Progenitor cell of endocrine pancreas (in vitro differentiated cells): ENCODE measurements around the gene DNMT3A. TPM values are rescaled to one million over a fixed set of nuclear protein-coding genes. Genes with fewer than 3 reads are reported as not detected.

ENCODE experiments used
- DNase-seq: peaks from one replicate; pipeline ENCODE4 v3.0.0; 2021; ENCODE audit warnings: low spot score; ENCODE audit not compliant: unreplicated experiment
- H3K27ac Mint-ChIP-seq: 2 replicates; pipeline ENCODE4 v1.8.0; 2021; ENCODE audit warnings: mild to moderate bottlenecking, moderate library complexity, mixed read lengths
- H3K27me3 Mint-ChIP-seq: 2 replicates; pipeline ENCODE4 v1.8.0; 2021; ENCODE audit warnings: mixed read lengths
- H3K36me3 Mint-ChIP-seq: 2 replicates; pipeline ENCODE4 v1.8.0; 2022; ENCODE audit warnings: mixed read lengths; ENCODE audit not compliant: insufficient read depth
- H3K4me1 Mint-ChIP-seq: 2 replicates; pipeline ENCODE4 v1.8.0; 2021; ENCODE audit warnings: low read depth, mixed read lengths
- H3K4me3 Mint-ChIP-seq: 2 replicates; pipeline ENCODE4 v1.8.0; 2021; ENCODE audit warnings: low read depth, mild to moderate bottlenecking, moderate library complexity, mixed read lengths
- H3K9me3 Mint-ChIP-seq: 2 replicates; pipeline ENCODE4 v1.8.0; 2021; ENCODE audit warnings: low read depth, mixed read lengths
- CTCF ChIP-seq: fragments of 200-600 bp; sonication (generic); IDR thresholded peaks from one replicate; pipeline ENCODE4 v1.5.0; 2021; ENCODE audit warnings: antibody characterized with exemption, mild to moderate bottlenecking; ENCODE audit not compliant: unreplicated experiment
- total RNA-seq: library from RNA; stranded (reverse); gene quantifications from 2 replicates; pipeline ENCODE4 v1.2.1, GENCODE V29; 2021

DNMT3A gene
- total RNA-seq, 1 donor from 2014 or later, result 168 TPM

GRCh38 chr2:25221579-25221978, 120.1 kb downstream of the DNMT3A start:
- Mint-ChIP-seq H3K27ac (no peak overlapping the region), H3K4me1 (no peaks in the 10 kb centered on the region), H3K4me3 (no peak overlapping the region), H3K9me3 (no peaks in the 10 kb centered on the region), H3K36me3 (no peaks in the 10 kb centered on the region), H3K27me3 (no peaks in the 10 kb centered on the region)
- no peak for TF ChIP-seq CTCF
- no peak for DNase-seq

GRCh38 chr2:25220313-25220712, 121.4 kb downstream of the DNMT3A start:
- Mint-ChIP-seq H3K27me3 (no peaks in the 10 kb centered on the region), H3K4me1 (peaks cover 2% of the 10 kb centered on the region), H3K4me3 (no peak overlapping the region)

GRCh38 chr2:25219621-25220020, 122.1 kb downstream of the DNMT3A start:
- peaks cover 2% of the 10 kb centered on the region for H3K4me1 Mint-ChIP-seq
- no peak for TF ChIP-seq CTCF
- H3K36me3 Mint-ChIP-seq, result no peaks in the 10 kb centered on the region
- no peak overlapping the region for H3K27ac Mint-ChIP-seq
- no peak for DNase-seq
- no peaks in the 10 kb centered on the region for H3K9me3 Mint-ChIP-seq
- H3K27me3 Mint-ChIP-seq, result no peaks in the 10 kb centered on the region
- no peak overlapping the region for H3K4me3 Mint-ChIP-seq

More at GRCh38 chr2:25220313-25220712, 121.4 kb downstream of the DNMT3A start:
- no peak for TF ChIP-seq CTCF
- Mint-ChIP-seq H3K9me3 (no peaks in the 10 kb centered on the region), H3K27ac (no peak overlapping the region), H3K36me3 (no peaks in the 10 kb centered on the region)
- DNase-seq, result no peak

GRCh38 chr2:25218100-25218499, 123.6 kb downstream of the DNMT3A start:
- Mint-ChIP-seq H3K9me3 (no peaks in the 10 kb centered on the region), H3K36me3 (no peaks in the 10 kb centered on the region), H3K27ac (no peak overlapping the region), H3K4me1 (peaks cover 2% of the 10 kb centered on the region), H3K27me3 (no peaks in the 10 kb centered on the region), H3K4me3 (peak overlapping the region; percentile 24)
- no peak for DNase-seq
- TF ChIP-seq CTCF, result no peak

- peak overlapping the region; percentile 75 for H3K4me3 Mint-ChIP-seq
- no peak for TF ChIP-seq CTCF
- no peaks in the 10 kb centered on the region for H3K36me3 Mint-ChIP-seq
- H3K27me3 Mint-ChIP-seq, result no peaks in the 10 kb centered on the region
- peak; percentile 68 for DNase-seq
- H3K27ac Mint-ChIP-seq, result peak overlapping the region; percentile 70
- no peaks in the 10 kb centered on the region for H3K9me3 Mint-ChIP-seq
- H3K4me1 Mint-ChIP-seq, result peaks cover 2% of the 10 kb centered on the region
Measured at GRCh38 chr2:25215948-25216679, 125.6 kb downstream of the DNMT3A start.
